ENCODE data around the gene PDPN.

The PDPN gene

GRCh38 chr1:13617773-13618172 lies 34.1 kb downstream of the PDPN start:
- no peak overlapping the region for H3K4me3 ChIP-seq (ENCODE audit: low read length)
- TF ChIP-seq ZNF274 (IDR thresholded peaks at IDR 0.05; ENCODE audit: low read depth, low read length), result no peak

DNA sequence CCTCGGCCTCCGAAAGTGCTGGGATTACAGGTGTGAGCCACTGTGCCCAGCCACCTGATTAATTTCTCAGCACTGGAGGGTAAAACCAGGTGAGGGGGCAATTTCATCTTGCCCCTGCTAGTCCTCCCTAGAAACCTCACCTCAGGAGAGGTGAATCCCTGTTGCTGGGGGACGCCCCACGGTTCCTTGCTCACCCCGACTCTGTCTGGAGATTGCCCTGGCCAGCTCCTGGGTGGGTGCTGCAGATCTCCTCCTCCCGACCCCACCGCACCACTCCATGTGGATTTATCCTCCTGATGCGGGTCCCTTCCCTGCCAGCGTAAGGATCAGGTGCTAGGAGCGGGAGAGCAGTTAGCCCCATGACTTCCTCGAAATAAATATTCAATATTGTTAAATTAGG lies 34.9 kb downstream of the PDPN start:
- no peak for TF ChIP-seq ZNF274 (IDR thresholded peaks at IDR 0.05; ENCODE audit: low read depth, low read length)
- no peak overlapping the region for H3K4me3 ChIP-seq (ENCODE audit: low read length)

DNA sequence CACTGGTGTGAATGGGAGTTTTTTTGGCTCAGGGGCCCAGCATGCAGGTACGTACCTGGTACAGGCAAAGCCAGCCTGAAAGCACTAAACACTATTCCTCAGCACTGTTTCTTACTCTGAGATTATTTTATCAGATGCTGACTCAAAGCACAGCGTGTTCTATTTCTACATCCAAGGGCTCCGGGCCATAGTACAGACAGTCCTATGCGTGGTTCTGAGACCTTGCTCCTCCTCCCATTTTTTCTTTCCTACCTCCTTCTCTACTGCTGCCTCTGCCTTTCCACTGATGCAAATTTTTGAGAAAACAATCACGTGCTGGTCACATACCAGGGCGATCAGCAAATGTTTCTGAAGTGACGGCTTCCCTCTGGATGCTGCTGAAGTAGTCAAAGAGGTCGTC lies 36.3 kb downstream of the PDPN start:
- H3K4me3 ChIP-seq (ENCODE audit: low read length), result no peak overlapping the region
- TF ChIP-seq ZNF274 (IDR thresholded peaks at IDR 0.05; ENCODE audit: low read depth, low read length), result no peak

GRCh38 chr1:13620825-13621224 lies 37.2 kb downstream of the PDPN start:
- H3K4me3 ChIP-seq (ENCODE audit: low read length), result no peak overlapping the region
- no peak for TF ChIP-seq ZNF274 (IDR thresholded peaks at IDR 0.05; ENCODE audit: low read depth, low read length)

DNA sequence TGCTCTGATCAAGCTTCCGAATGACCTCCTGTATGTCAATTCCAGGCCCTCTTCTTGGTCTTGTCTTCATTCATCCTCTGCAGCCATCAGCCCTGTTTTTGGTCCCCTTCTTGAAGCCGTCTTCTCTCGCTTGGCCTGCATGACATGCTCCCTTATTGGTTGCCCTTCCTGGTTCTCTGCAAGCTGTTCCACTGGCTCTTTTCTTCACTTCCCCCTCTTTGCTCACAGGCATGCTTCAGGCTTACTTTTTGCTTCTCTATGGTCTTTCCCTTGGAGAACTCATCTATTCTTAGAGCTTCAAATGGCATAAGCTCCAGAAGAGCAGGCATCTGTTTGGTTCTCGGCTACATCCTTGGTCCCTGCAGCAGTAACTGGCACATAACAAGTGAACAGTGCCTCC lies 38.8 kb downstream of the PDPN start:
- no peak for TF ChIP-seq ZNF274 (IDR thresholded peaks at IDR 0.05; ENCODE audit: low read depth, low read length)
- no peak overlapping the region for H3K4me3 ChIP-seq (ENCODE audit: low read length)

DNA sequence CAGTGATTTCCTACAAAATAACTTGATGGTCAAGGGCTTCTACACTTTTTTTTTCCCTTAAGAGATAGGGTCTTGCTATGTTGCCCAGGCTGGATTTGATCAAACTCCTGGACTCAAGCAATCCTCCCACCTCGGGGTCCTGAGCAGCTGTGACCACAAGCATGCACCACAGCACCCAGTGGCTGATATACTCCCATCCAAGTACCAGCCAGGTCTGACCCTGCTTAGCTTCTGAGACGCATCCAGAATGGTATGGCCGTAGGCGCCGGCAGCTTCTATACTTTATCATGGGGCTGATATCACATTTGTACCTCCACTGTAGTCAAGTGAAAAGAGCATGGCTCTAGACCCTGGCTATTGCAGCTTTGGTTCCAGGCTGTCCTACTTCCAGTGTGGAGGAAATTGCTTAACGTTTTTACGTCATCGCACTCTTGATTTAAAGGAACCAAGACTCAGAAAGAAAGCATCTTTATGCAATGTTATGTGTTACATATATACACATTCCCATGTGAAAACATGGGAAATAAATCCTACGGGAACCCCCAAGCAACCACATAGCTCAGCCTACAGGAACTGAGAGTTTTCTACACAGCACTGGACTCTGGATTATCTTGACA lies 39.5 kb downstream of the PDPN start:
- TF ChIP-seq ZNF274 (IDR thresholded peaks at IDR 0.05; ENCODE audit: low read depth, low read length), result no peak
- no peak overlapping the region for H3K4me3 ChIP-seq (ENCODE audit: low read length)

- TF ChIP-seq ZNF274 (IDR thresholded peaks at IDR 0.05; ENCODE audit: low read depth, low read length), result no peak
- no peak overlapping the region for H3K4me3 ChIP-seq (ENCODE audit: low read length)
Measured at GRCh38 chr1:13624526-13624925, 40.9 kb downstream of the PDPN start.

DNA sequence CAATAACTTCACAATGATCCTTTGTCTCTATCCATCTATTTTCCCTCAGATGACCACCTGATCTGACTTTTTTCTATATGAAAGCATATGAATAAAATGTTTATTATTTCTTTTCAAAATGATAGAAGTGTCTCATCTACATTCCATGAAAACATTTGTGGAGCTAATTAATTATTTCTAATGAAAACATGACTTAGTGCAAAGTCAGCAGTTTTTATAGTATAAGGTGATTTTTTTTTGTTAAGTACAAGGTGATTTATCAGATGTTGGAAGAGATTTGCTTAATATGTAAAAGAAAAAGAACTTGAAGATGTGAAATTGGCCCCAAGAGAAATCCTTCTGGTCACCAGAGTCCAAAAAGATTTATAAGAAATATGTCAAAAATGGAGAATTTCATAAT lies 43.5 kb downstream of the PDPN start:
- no peak overlapping the region for H3K4me3 ChIP-seq (ENCODE audit: low read length)
- TF ChIP-seq ZNF274 (IDR thresholded peaks at IDR 0.05; ENCODE audit: low read depth, low read length), result no peak

- no peak for TF ChIP-seq ZNF274 (IDR thresholded peaks at IDR 0.05; ENCODE audit: low read depth, low read length)
- no peak overlapping the region for H3K4me3 ChIP-seq (ENCODE audit: low read length)
Measured at GRCh38 chr1:13628218-13628617, 44.6 kb downstream of the PDPN start.

GRCh38 chr1:13628711-13629110 lies 45.1 kb downstream of the PDPN start:
- no peak overlapping the region for H3K4me3 ChIP-seq (ENCODE audit: low read length)
- TF ChIP-seq ZNF274 (IDR thresholded peaks at IDR 0.05; ENCODE audit: low read depth, low read length), result no peak

GRCh38 chr1:13642306-13643004 lies 58.8 kb downstream of the PDPN start:
- TF ChIP-seq ZNF274 (IDR thresholded peaks at IDR 0.05; ENCODE audit: low read depth, low read length), result no peak
- H3K4me3 ChIP-seq (ENCODE audit: low read length), result no peak overlapping the region

DNA sequence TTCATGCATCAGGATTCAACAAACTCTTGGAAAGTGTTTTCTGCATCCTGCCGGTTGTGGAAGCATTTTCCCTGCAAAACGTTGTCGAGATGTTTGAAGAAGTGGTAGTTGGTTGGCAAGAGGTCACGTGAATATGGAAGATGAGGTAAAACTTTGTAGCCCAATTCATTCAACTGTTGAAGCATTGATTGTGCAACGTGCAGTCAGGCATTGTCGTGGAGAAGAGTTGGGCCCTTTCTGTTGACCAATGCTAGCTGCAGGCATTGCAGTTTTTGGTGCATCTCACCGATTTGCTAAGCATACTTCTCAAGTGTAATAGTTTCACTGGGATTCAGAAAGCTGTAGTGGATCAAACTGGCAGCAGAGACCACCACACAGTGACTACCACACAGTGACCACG lies 59.4 kb downstream of the PDPN start:
- no peak overlapping the region for H3K4me3 ChIP-seq (ENCODE audit: low read length)

GRCh38 chr1:13646521-13646920 lies 62.9 kb downstream of the PDPN start:
- no peak overlapping the region for H3K4me3 ChIP-seq (ENCODE audit: low read length)
- no peak for TF ChIP-seq ZNF274 (IDR thresholded peaks at IDR 0.05; ENCODE audit: low read depth, low read length)

More for the DNA sequence above, 59.4 kb downstream of the PDPN start:
- no peak for TF ChIP-seq ZNF274 (IDR thresholded peaks at IDR 0.05; ENCODE audit: low read depth, low read length)

GRCh38 chr1:13651279-13651678 lies 67.6 kb downstream of the PDPN start:
- TF ChIP-seq ZNF274 (IDR thresholded peaks at IDR 0.05; ENCODE audit: low read depth, low read length), result no peak

GRCh38 chr1:13652238-13652637 lies 68.6 kb downstream of the PDPN start:
- H3K4me3 ChIP-seq (ENCODE audit: low read length), result no peak overlapping the region

More at GRCh38 chr1:13651279-13651678, 67.6 kb downstream of the PDPN start:
- H3K4me3 ChIP-seq (ENCODE audit: low read length), result no peak overlapping the region

More at GRCh38 chr1:13652238-13652637, 68.6 kb downstream of the PDPN start:
- TF ChIP-seq ZNF274 (IDR thresholded peaks at IDR 0.05; ENCODE audit: low read depth, low read length), result no peak
